Measurements from ENCODE around the gene LYZL1. TPM values are rescaled to one million over a fixed set of nuclear protein-coding genes. Genes with fewer than 3 reads are reported as not detected.

Gene LYZL1
- total RNA-seq, 4 donors from 2014 or later = not detected

- TF ChIP-seq, protein P1, sequence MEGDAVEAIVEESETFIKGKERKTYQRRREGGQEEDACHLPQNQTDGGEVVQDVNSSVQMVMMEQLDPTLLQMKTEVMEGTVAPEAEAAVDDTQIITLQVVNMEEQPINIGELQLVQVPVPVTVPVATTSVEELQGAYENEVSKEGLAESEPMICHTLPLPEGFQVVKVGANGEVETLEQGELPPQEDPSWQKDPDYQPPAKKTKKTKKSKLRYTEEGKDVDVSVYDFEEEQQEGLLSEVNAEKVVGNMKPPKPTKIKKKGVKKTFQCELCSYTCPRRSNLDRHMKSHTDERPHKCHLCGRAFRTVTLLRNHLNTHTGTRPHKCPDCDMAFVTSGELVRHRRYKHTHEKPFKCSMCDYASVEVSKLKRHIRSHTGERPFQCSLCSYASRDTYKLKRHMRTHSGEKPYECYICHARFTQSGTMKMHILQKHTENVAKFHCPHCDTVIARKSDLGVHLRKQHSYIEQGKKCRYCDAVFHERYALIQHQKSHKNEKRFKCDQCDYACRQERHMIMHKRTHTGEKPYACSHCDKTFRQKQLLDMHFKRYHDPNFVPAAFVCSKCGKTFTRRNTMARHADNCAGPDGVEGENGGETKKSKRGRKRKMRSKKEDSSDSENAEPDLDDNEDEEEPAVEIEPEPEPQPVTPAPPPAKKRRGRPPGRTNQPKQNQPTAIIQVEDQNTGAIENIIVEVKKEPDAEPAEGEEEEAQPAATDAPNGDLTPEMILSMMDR (IDR thresholded peaks at IDR 0.05) = no peak
- DNase-seq (ENCODE audit: low spot score) = no peak
- no peak for ATAC-seq (ENCODE audit: low FRiP score)
Measured at GRCh38 chr10:29271877-29272276, 17.0 kb upstream of the LYZL1 start.

GRCh38 chr10:29273478-29273877 is 15.4 kb upstream of the LYZL1 start:
- TF ChIP-seq, protein P1 (IDR thresholded peaks at IDR 0.05) = no peak
- DNase-seq (ENCODE audit: low spot score) (no peak), ATAC-seq (ENCODE audit: low FRiP score) (no peak)

DNA sequence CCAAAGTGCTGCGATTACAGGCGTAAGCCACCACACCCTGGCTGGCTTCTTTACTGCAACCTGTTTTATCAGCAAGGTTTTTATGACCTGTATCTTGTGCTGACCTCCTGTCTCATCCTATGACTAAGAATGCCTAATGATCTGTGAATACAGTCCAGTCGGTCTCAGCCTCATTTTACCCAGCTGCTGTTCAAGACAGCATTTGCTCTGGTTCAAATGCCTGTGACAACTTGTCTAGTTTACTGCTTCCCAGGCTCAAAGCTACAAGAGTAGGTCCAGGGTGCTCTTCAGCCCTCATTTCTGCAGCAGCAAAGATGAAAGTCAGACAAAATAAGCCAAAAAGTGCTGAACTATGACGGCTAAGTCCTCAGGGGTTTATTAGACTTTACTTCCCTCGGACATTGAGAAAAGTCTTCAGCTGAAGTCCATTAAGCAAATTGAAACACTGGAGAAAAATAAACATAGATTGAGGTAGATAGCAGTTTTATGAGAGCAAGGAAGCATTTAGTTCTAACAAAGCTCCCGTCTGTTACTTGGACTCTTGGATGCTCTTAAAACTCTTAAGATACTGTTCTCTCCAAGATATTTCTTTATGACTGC is 12.5 kb upstream of the LYZL1 start:
- TF ChIP-seq, protein P1 (IDR thresholded peaks at IDR 0.05) = no peak
- ATAC-seq (ENCODE audit: low FRiP score) (no peak), DNase-seq (ENCODE audit: low spot score) (no peak)

DNA sequence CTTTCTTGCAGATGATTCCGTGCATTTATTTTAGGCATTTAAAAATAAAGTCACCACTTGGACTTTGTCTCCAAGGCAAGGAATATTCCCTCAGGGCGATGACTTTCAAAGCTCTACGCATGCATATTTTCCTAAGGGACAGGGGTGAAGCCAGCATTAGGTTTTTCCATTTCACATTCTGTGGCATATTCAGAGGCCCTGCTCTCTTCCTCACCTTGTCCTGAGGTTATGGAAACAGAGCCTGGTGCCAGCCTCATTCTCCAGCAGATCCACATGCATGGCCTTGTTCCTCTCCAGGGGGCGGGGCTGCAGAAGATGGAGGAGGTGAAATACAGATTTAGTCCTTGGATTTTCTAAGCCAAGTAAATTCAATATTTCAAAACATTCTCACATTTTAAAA is 11.6 kb upstream of the LYZL1 start:
- DNase-seq (ENCODE audit: low spot score) = no peak
- TF ChIP-seq, protein P1 (IDR thresholded peaks at IDR 0.05) = no peak
- ATAC-seq (ENCODE audit: low FRiP score) = no peak

DNA sequence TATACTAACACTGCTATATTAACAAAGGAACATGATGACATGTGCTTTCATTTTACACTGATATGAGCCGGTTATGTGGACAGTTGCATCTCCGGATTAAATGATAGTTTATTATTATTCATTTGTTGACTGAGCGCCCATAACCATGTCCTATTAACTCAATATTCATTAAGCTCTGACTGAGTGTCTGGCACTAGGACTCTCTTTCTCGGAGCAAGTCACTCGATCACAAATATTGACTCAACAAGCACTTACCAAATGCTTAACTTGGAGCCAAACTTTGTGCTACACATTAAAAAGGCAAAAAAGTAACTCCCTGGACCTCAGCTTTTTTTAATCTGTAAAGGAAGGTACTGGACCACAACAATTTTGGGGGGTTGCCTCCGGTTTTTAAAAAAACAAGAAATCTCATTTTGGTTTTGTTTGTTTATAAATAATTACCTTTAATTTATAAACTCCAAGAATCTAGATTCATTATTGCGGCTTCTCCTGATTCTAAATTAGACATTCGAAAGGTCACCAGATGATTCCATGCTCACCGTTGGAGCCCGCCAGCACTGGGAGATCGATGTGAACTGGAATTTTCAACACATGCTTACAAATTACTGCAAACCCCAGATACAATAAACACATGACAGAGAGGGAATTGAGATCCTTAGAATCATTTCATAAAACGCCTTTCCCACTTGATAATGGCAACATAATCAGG is 8.9 kb upstream of the LYZL1 start:
- ATAC-seq (ENCODE audit: low FRiP score) = no peak
- DNase-seq (ENCODE audit: low spot score) = no peak
- TF ChIP-seq, protein P1 (IDR thresholded peaks at IDR 0.05) = no peak

DNA sequence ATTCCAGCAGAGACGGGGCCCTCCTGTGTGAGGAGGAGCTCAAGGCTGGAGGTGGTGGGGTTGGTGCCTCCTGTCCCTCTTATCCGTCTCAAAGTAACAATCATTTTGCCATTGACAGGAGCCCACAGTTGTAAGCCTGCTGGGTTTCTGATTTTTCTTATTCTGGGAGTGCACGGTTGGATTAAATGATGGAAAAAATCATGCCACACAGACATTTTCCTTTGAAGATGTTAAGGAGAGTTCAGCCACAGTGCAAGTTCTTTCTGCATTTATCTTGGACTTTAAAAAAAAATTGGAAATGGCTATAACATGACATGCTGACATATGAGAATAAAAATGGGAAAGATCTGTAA is 8.4 kb upstream of the LYZL1 start:
- TF ChIP-seq, protein P1 (IDR thresholded peaks at IDR 0.05) = no peak
- no peak for ATAC-seq (ENCODE audit: low FRiP score)
- DNase-seq (ENCODE audit: low spot score) = no peak

DNA sequence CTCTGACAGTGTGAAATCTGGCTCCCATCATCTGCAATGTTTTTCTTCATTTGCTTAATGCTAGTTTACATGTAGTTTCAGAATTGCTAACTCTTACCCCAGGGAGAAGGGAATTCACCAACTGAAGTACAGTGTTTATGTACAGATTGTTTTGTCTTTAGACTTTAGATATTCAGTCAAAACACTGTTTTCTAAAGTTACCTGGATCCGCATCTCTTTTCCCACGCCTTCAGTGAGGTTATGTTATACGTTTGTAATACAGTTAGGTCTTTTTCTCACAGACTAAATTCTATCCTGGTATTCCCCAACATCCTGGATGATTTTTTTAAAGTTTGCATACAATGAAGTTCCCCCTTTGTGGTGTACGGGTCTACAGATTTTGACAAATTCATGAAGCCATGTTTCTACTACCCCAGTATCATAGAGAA is 3.2 kb upstream of the LYZL1 start:
- no peak for ATAC-seq (ENCODE audit: low FRiP score)
- TF ChIP-seq, protein P1 (IDR thresholded peaks at IDR 0.05) = no peak
- DNase-seq (ENCODE audit: low spot score) = no peak
